ENCODE results near the gene TNNI3. TPM values are rescaled to one million over a fixed set of nuclear protein-coding genes. Genes with fewer than 3 reads are reported as not detected.

Gene TNNI3
- total RNA-seq, 1 donor from 2014 or later: 3.3 TPM

- H3K9me3 Mint-ChIP-seq (ENCODE audit: unreplicated experiment): peaks cover 3% of the 10 kb centered on the region
- DNase-seq: no peak
- no peak overlapping the region for H3K4me3 Mint-ChIP-seq (ENCODE audit: unreplicated experiment)
- peak overlapping the region; percentile 5 for H3K27ac Mint-ChIP-seq (ENCODE audit: unreplicated experiment)
- H3K27me3 Mint-ChIP-seq (ENCODE audit: unreplicated experiment): peaks cover 1% of the 10 kb centered on the region
- no peak for TF ChIP-seq CTCF (IDR thresholded peaks at IDR 0.05; ENCODE audit: partially characterized antibody, unreplicated experiment)
- H3K36me3 Mint-ChIP-seq (ENCODE audit: unreplicated experiment): peaks cover 5% of the 10 kb centered on the region
- H3K4me1 Mint-ChIP-seq (ENCODE audit: low read depth, unreplicated experiment): peaks cover 3% of the 10 kb centered on the region
Measured at GRCh38 chr19:55131421-55131820, 26.1 kb downstream of the TNNI3 start.

GRCh38 chr19:55119053-55119452 lies 38.5 kb downstream of the TNNI3 start:
- Mint-ChIP-seq H3K36me3 (ENCODE audit: unreplicated experiment) (peaks cover 10% of the 10 kb centered on the region), H3K27ac (ENCODE audit: unreplicated experiment) (peak overlapping the region; percentile 36), H3K4me1 (ENCODE audit: low read depth, unreplicated experiment) (peaks cover 14% of the 10 kb centered on the region), H3K4me3 (ENCODE audit: unreplicated experiment) (peak overlapping the region; percentile 98), H3K9me3 (ENCODE audit: unreplicated experiment) (peaks cover 11% of the 10 kb centered on the region), H3K27me3 (ENCODE audit: unreplicated experiment) (peaks cover 23% of the 10 kb centered on the region)
- no peak for TF ChIP-seq CTCF (IDR thresholded peaks at IDR 0.05; ENCODE audit: partially characterized antibody, unreplicated experiment)
- no peak for DNase-seq

GRCh38 chr19:55118401-55118991 lies 39.0 kb downstream of the TNNI3 start:
- Mint-ChIP-seq H3K4me3 (ENCODE audit: unreplicated experiment) (peak overlapping the region; percentile 98), H3K27me3 (ENCODE audit: unreplicated experiment) (peaks cover 21% of the 10 kb centered on the region), H3K27ac (ENCODE audit: unreplicated experiment) (peak overlapping the region; percentile 93), H3K4me1 (ENCODE audit: low read depth, unreplicated experiment) (peaks cover 14% of the 10 kb centered on the region), H3K9me3 (ENCODE audit: unreplicated experiment) (peaks cover 11% of the 10 kb centered on the region), H3K36me3 (ENCODE audit: unreplicated experiment) (peaks cover 5% of the 10 kb centered on the region)
- peak; percentile 84 for DNase-seq
- TF ChIP-seq CTCF (IDR thresholded peaks at IDR 0.05; ENCODE audit: partially characterized antibody, unreplicated experiment): no peak

- peak; percentile 96 for DNase-seq
- TF ChIP-seq CTCF (IDR thresholded peaks at IDR 0.05; ENCODE audit: partially characterized antibody, unreplicated experiment): no peak
- H3K27ac Mint-ChIP-seq (ENCODE audit: unreplicated experiment): peak overlapping the region; percentile 93
- peak overlapping the region; percentile 98 for H3K4me3 Mint-ChIP-seq (ENCODE audit: unreplicated experiment)
- H3K4me1 Mint-ChIP-seq (ENCODE audit: low read depth, unreplicated experiment): peaks cover 14% of the 10 kb centered on the region
- peaks cover 21% of the 10 kb centered on the region for H3K27me3 Mint-ChIP-seq (ENCODE audit: unreplicated experiment)
- H3K36me3 Mint-ChIP-seq (ENCODE audit: unreplicated experiment): peaks cover 5% of the 10 kb centered on the region
- peaks cover 11% of the 10 kb centered on the region for H3K9me3 Mint-ChIP-seq (ENCODE audit: unreplicated experiment)
Measured at GRCh38 chr19:55117663-55118391, 39.7 kb downstream of the TNNI3 start.
